A549 (cell line): ENCODE results near the gene YBEY. TPM values are rescaled to one million over a fixed set of nuclear protein-coding genes. Genes with fewer than 3 reads are reported as not detected.
A peak's percentile ranks its signal among the peaks of the same experiment; 100 is the strongest.

ENCODE experiments used
- ATAC-seq, 2 experiments: fragments of 200-7000 bp in 1 of 2; fragments of >200 bp in 1 of 2; cut with Nextera tagmentation in 1 of 2; cut with Tn5 transposase in 1 of 2; 3 replicates each; pipeline versions ENCODE4 v1.8.0 to v1.9.1; 2018 to 2020; ENCODE audit warnings: mild to moderate bottlenecking in 1 of 2, moderate library complexity in 1 of 2
- CTCF ChIA-PET: fragments of 300-600 bp; sonication (Branson Sonifier 250); formaldehyde crosslinking; extraction: SDS; loops from one replicate; lab custom pipeline; 2021; ENCODE audit warnings: antibody characterized with exemption, inconsistent platforms; lab: Yijun Ruan, JAX
- POLR2A ChIA-PET: fragments of 350-600 bp; formaldehyde crosslinking; extraction: SDS; loops from one replicate; lab custom pipeline; 2021; ENCODE audit warnings: antibody characterized with exemption, inconsistent platforms; lab: Yijun Ruan, JAX
- DNase-seq, 2 experiments: peaks; one replicate each; pipeline versions ENCODE4 v3.0.0 to v3.0.0-alpha.2; 2011 to 2016; ENCODE audit warnings: low read depth in 1 of 2, low spot score in 1 of 2
- FAIRE-seq: peaks from 2 replicates; lab custom pipeline; 2011; peaks lifted over from hg19 to GRCh38; lab: Jason Lieb, UNC
- H3K27ac ChIP-seq, 2 experiments: fragments of >200 bp; sonication (Bioruptor Twin); formaldehyde crosslinking; 3 replicates each; pipeline ENCODE4 v1.5.1; 2016 to 2017
- H3K4me1 ChIP-seq: fragments of >200 bp; sonication (Bioruptor Twin); formaldehyde crosslinking; 3 replicates; pipeline ENCODE4 v1.6.1; 2016
- H3K4me2 ChIP-seq: fragments of >200 bp; sonication (Bioruptor Twin); formaldehyde crosslinking; 3 replicates; pipeline ENCODE4 v1.6.1; 2016
- H3K4me3 ChIP-seq: fragments of >200 bp; sonication (Bioruptor Twin); formaldehyde crosslinking; 3 replicates; pipeline ENCODE4 v1.5.1; 2016
- H3K9me3 ChIP-seq: fragments of >200 bp; sonication (Bioruptor Twin); formaldehyde crosslinking; 3 replicates; pipeline ENCODE4 v1.6.1; 2016
- ATOH8 ChIP-seq: fragments of 250-450 bp; sonication (Bioruptor Pico); IDR thresholded peaks from 2 replicates; pipeline ENCODE4 v1.5.0; 2020; ENCODE audit warnings: low read depth, mild to moderate bottlenecking, moderate library complexity
- BCL3 ChIP-seq: fragments of >200 bp; sonication (Bioruptor Twin); formaldehyde crosslinking; IDR thresholded peaks from 3 replicates; pipeline ENCODE4 v1.6.1; 2016
- BHLHE40 ChIP-seq: IDR thresholded peaks from 2 replicates; pipeline ENCODE4 v1.6.1; 2012; ENCODE audit warnings: low read depth, low read length, inconsistent platforms
- EHF ChIP-seq: fragments of 250-450 bp; sonication (Bioruptor Pico); IDR thresholded peaks from 2 replicates; pipeline ENCODE4 v1.5.0; 2020; ENCODE audit warnings: mild to moderate bottlenecking
- EHMT2 ChIP-seq: fragments of 200-600 bp; sonication (generic); IDR thresholded peaks from 2 replicates; pipeline ENCODE4 v1.6.1; 2016; ENCODE audit warnings: antibody characterized with exemption, low read depth, mild to moderate bottlenecking, moderate library complexity
- ESRRA ChIP-seq: fragments of 150-350 bp; IDR thresholded peaks from 2 replicates; pipeline ENCODE4 v1.6.1; 2014; ENCODE audit warnings: mild to moderate bottlenecking, low read length, borderline replicate concordance
- GATA3 ChIP-seq: IDR thresholded peaks from 2 replicates; pipeline ENCODE4 v1.6.1; 2012; ENCODE audit warnings: borderline replicate concordance
- HDAC2 ChIP-seq: fragments of 200-600 bp; sonication (generic); IDR thresholded peaks from 2 replicates; pipeline ENCODE4 v1.6.1; 2016
- HOXB13 ChIP-seq: fragments of 250-450 bp; sonication (Bioruptor Pico); IDR thresholded peaks from 2 replicates; pipeline ENCODE4 v1.5.0; 2020; ENCODE audit warnings: low read depth, mild to moderate bottlenecking, moderate library complexity
- HOXB5 ChIP-seq: fragments of 250-450 bp; sonication (Bioruptor Pico); IDR thresholded peaks from 2 replicates; pipeline ENCODE4 v1.5.0; 2020; ENCODE audit warnings: mild to moderate bottlenecking, moderate library complexity
- JUN ChIP-seq, 2 experiments: fragments of >200 bp; sonication (Bioruptor Twin); formaldehyde crosslinking; IDR thresholded peaks; 2 replicates in 1 of 2; 3 replicates in 1 of 2; pipeline ENCODE4 v1.6.1; 2016 to 2017
- KDM5A ChIP-seq: fragments of 200-600 bp; sonication (generic); IDR thresholded peaks from 2 replicates; pipeline ENCODE4 v1.6.1; 2016; ENCODE audit warnings: antibody characterized with exemption, mild to moderate bottlenecking
- MAFK ChIP-seq: fragments of 450-650 bp; IDR thresholded peaks from 2 replicates; pipeline ENCODE4 v1.6.1; 2014; ENCODE audit not compliant: partially characterized antibody
- MYC ChIP-seq: IDR thresholded peaks from 2 replicates; pipeline ENCODE4 v1.6.1; 2012; ENCODE audit warnings: mild to moderate bottlenecking, inconsistent platforms, low read length, improper control_type of control experiment, borderline replicate concordance
- NFE2L2 ChIP-seq: fragments of 150-350 bp; conservative IDR thresholded peaks from 2 replicates; pipeline ENCODE4 v1.6.1; 2014; ENCODE audit warnings: low read length
- NPAS2 ChIP-seq: fragments of 250-450 bp; sonication (Bioruptor Pico); IDR thresholded peaks from 2 replicates; pipeline ENCODE4 v1.8.0; 2022; ENCODE audit warnings: mild to moderate bottlenecking, moderate library complexity, borderline replicate concordance
- NR3C1 ChIP-seq: fragments of >200 bp; sonication (Bioruptor Twin); formaldehyde crosslinking; IDR thresholded peaks from 3 replicates; pipeline ENCODE4 v1.6.1; 2017
- POLR2A ChIP-seq: IDR thresholded peaks from 2 replicates; pipeline ENCODE4 v1.6.1; 2012; ENCODE audit warnings: mild to moderate bottlenecking, low read length
- RFX5 ChIP-seq: fragments of 450-650 bp; IDR thresholded peaks from 2 replicates; pipeline ENCODE4 v1.7.1; 2014; ENCODE audit warnings: antibody characterized with exemption, mild to moderate bottlenecking, moderate library complexity
- ZC3H11A ChIP-seq: fragments of 450-650 bp; IDR thresholded peaks from 2 replicates; pipeline ENCODE4 v1.6.1; 2014; ENCODE audit warnings: antibody characterized with exemption, mild to moderate bottlenecking
- ZFP36 ChIP-seq: fragments of 450-650 bp; IDR thresholded peaks from 2 replicates; pipeline ENCODE4 v1.6.1; 2014; ENCODE audit warnings: borderline replicate concordance; ENCODE audit not compliant: partially characterized antibody
- WGBS: methylation state at CpG from one replicate; pipeline ENCODE4 v1.1.6; 2017; ENCODE audit errors: missing lambda C conversion rate; 5-methylcytosine and 5-hydroxymethylcytosine counted together
- polyA plus RNA-seq, 4 experiments: library from polyadenylated mRNA; depleted of rRNA in 3 of 4; stranded (reverse); fragments of >200 nt; fragmentation: RNase III in 1 of 4; extraction: RNeasy Plus Mini Kit Qiagen cat#74134 plus additional on column Dnase treatment in 1 of 4; gene quantifications; 2 replicates in 3 of 4; 3 replicates in 1 of 4; pipeline ENCODE4 v1.2.3, GENCODE V29; 2011 to 2017
- TF ChIP-seq, protein P1 (sequence below): fragments of 250-450 bp; sonication (Bioruptor Pico); IDR thresholded peaks from 2 replicates; pipeline ENCODE4 v1.5.0; 2021; ENCODE audit warnings: mild to moderate bottlenecking, moderate library complexity, borderline replicate concordance
- TF ChIP-seq, protein P2 (sequence below): IDR thresholded peaks from 2 replicates; pipeline ENCODE4 v1.6.1; 2012
- TF ChIP-seq, protein P3 (sequence below): fragments of 450-650 bp; IDR thresholded peaks from 2 replicates; pipeline ENCODE4 v1.6.1; 2014; ENCODE audit warnings: antibody characterized with exemption

YBEY gene
- polyA plus RNA-seq, 2 of the 4 experiments (the other 2 are of a cell fraction), result 31.8 to 45.4 TPM

DNA sequence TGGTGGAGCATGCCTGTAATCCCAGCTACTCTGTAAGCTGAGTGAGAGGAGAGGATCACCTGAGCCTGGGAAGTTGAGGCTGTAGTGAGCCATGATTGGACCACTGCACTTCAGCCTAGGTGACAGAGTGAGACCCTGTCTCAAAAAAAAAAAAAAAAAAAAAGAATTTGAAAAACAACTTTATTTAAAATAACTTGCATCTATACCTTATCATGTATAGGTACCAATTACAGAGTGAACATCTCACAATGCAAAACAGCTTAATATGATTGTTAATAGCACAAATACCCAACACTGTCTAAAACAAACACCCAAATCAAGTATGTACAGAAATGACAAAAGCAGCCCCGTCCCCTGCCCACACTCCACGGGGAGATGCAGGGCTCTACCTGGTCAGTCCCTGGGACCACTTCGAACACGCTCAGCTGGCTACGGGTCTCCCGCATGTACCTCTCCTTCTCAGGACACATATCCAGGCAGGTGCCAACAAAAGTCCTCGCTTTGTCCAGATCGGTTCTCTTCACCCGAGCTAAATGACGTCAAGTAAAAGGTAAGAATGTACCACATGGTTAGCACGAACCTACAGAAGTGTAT lies 11.2 kb upstream of the YBEY start:
- Histone ChIP-seq H3K27ac (no peak overlapping the region), H3K4me1 (no peaks in the 10 kb centered on the region), H3K9me3 (no peaks in the 10 kb centered on the region), H3K4me2 (no peak overlapping the region), H3K4me3 (no peak overlapping the region)
- ATAC-seq (no peak), DNase-seq (no peak), FAIRE-seq (no peak)
- TF ChIP-seq EHMT2 (no peak), MAFK (no peak), POLR2A (no peak), NPAS2 (CRISPR knock-in tag) (no peak), RFX5 (no peak), EHF (CRISPR knock-in tag) (no peak), GATA3 (no peak), BCL3 (no peak), JUN (IDR thresholded peaks at IDR 0.05) (no peak), NR3C1 (no peak), HOXB5 (CRISPR knock-in tag) (no peak), MYC (no peak), ZFP36 (no peak), NFE2L2 (no peak), HOXB13 (CRISPR knock-in tag) (no peak), ESRRA (no peak)
- TF ChIP-seq, protein P1, sequence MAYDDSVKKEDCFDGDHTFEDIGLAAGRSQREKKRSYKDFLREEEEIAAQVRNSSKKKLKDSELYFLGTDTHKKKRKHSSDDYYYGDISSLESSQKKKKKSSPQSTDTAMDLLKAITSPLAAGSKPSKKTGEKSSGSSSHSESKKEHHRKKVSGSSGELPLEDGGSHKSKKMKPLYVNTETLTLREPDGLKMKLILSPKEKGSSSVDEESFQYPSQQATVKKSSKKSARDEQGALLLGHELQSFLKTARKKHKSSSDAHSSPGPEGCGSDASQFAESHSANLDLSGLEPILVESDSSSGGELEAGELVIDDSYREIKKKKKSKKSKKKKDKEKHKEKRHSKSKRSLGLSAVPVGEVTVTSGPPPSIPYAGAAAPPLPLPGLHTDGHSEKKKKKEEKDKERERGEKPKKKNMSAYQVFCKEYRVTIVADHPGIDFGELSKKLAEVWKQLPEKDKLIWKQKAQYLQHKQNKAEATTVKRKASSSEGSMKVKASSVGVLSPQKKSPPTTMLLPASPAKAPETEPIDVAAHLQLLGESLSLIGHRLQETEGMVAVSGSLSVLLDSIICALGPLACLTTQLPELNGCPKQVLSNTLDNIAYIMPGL (CRISPR knock-in tag), result no peak
- TF ChIP-seq, protein P2, sequence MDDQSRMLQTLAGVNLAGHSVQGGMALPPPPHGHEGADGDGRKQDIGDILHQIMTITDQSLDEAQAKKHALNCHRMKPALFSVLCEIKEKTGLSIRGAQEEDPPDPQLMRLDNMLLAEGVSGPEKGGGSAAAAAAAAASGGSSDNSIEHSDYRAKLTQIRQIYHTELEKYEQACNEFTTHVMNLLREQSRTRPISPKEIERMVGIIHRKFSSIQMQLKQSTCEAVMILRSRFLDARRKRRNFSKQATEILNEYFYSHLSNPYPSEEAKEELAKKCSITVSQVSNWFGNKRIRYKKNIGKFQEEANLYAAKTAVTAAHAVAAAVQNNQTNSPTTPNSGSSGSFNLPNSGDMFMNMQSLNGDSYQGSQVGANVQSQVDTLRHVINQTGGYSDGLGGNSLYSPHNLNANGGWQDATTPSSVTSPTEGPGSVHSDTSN, result no peak
- TF ChIP-seq, protein P3, sequence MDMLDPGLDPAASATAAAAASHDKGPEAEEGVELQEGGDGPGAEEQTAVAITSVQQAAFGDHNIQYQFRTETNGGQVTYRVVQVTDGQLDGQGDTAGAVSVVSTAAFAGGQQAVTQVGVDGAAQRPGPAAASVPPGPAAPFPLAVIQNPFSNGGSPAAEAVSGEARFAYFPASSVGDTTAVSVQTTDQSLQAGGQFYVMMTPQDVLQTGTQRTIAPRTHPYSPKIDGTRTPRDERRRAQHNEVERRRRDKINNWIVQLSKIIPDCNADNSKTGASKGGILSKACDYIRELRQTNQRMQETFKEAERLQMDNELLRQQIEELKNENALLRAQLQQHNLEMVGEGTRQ, result no peak
- WGBS, result 92% methylated on average over 11 of the region's 11 CpGs
- ChIA-PET POLR2A (no interaction called here), CTCF (interaction anchor here (0.9 kb wide), 1 partner anchor 30 kb away, joined by 4 read pairs; no protein-coding TSS in a partner anchor)

- Histone ChIP-seq H3K4me1 (peaks cover 25% of the 10 kb centered on the region), H3K4me2 (peak overlapping the region; percentile 87), H3K9me3 (no peaks in the 10 kb centered on the region), H3K4me3 (0 out of 3 replicates have a peak overlapping the region, but pooled peaks have one; percentile 22), H3K27ac (no peak overlapping the region)
- ChIA-PET CTCF (interaction anchor here (1.4 kb wide), 1 partner anchor 141 kb away, joined by 6 read pairs; no protein-coding TSS in a partner anchor), POLR2A (no interaction called here)
- no peak for DNase-seq
- WGBS, result 86% methylated on average over 15 of the region's 15 CpGs
- TF ChIP-seq HDAC2 (no peak), NR3C1 (no peak), BHLHE40 (no peak), ZC3H11A (no peak), ATOH8 (no peak), ESRRA (no peak), EHMT2 (no peak), KDM5A (no peak), RFX5 (no peak)
- TF ChIP-seq, protein P2, result no peak
- FAIRE-seq, result no peak
- no peak for ATAC-seq
Observed at GRCh38 chr21:46284077-46284644, 2.0 kb upstream of the YBEY start.
